HCT116 (cell line): ENCODE measurements around the gene BCAS4. TPM values are rescaled to one million over a fixed set of nuclear protein-coding genes. Genes with fewer than 3 reads are reported as not detected.

Experiments
- ATAC-seq: fragments of 200-7000 bp; cut with Tn5 transposase; 2 replicates; pipeline ENCODE4 v1.9.1; 2020; ENCODE audit warnings: mild to moderate bottlenecking, moderate library complexity
- BruUV-seq: library from RNA; stranded (reverse); fragments of 400-500 nt; replicated peaks from 2 replicates; lab custom pipeline; 2021; lab: Mats Ljungman, UMichigan
- CTCF ChIA-PET: fragments of 300-600 bp; sonication (Branson Sonifier 250); formaldehyde crosslinking; loops from one replicate; lab custom pipeline; 2021; ENCODE audit warnings: antibody characterized with exemption; lab: Charles Lee
- POLR2A ChIA-PET: fragments of 300-600, 350-600 bp; sonication (Branson Sonifier 250); formaldehyde crosslinking; loops from one replicate; lab custom pipeline; 2021; ENCODE audit warnings: antibody characterized with exemption; lab: Charles Lee
- RAD21 ChIA-PET, 2 experiments: fragments of 300-600 bp; sonication (Branson Sonifier 250); formaldehyde crosslinking; loops; one replicate each; lab custom pipeline; 2023; ENCODE audit warnings: low total read pairs in 2 of 2; ENCODE audit not compliant: uncharacterized antibody in 2 of 2, unreplicated experiment in 2 of 2, low non-redundant PET in 1 of 2; lab: Charles Lee
- DNase-seq: peaks from one replicate; pipeline ENCODE4 v3.0.0-alpha.2; 2010; ENCODE audit warnings: low read depth, low spot score
- H2AFZ ChIP-seq: fragments of 200-600 bp; shearing (Covaris generic), sonication (generic); 2 replicates; pipeline ENCODE4 v1.6.1; 2017; ENCODE audit warnings: low read depth, mixed run types, mixed read lengths, antibody characterized with exemption, low read length; ENCODE audit not compliant: poor library complexity, severe bottlenecking
- H3K27ac ChIP-seq: 2 replicates; pipeline ENCODE4 v1.5.1; 2012; ENCODE audit warnings: low read depth, low read length
- H3K27me3 ChIP-seq: fragments of 200-600 bp; sonication (generic); 2 replicates; pipeline ENCODE4 v1.6.1; 2016; ENCODE audit warnings: mixed run types, low read length, mixed read lengths; ENCODE audit not compliant: insufficient read depth
- H3K36me3 ChIP-seq, 2 experiments: fragments of 200-500 bp in 1 of 2; fragments of 200-600 bp in 1 of 2; sonication (Bioruptor generic) in 1 of 2; sonication (generic) in 1 of 2; 2 replicates each; pipeline versions ENCODE4 v1.5.1 to v1.6.1; 2014 to 2016; ENCODE audit warnings: low read length in 2 of 2, inconsistent platforms in 1 of 2, mixed read lengths in 1 of 2, mixed run types in 1 of 2; ENCODE audit not compliant: insufficient read depth in 2 of 2, control insufficient read depth in 1 of 2
- H3K4me1 ChIP-seq, 2 experiments: fragments of 200-600 bp in 1 of 2; sonication (generic) in 1 of 2; 2 replicates each; pipeline versions ENCODE4 v1.5.1 to v1.6.1; 2012 to 2017; ENCODE audit warnings: low read length in 2 of 2, inconsistent platforms in 1 of 2, mild to moderate bottlenecking in 1 of 2, mixed read lengths in 1 of 2, mixed run types in 1 of 2, moderate library complexity in 1 of 2; ENCODE audit not compliant: insufficient read depth in 2 of 2, control insufficient read depth in 1 of 2
- H3K4me2 ChIP-seq: fragments of 200-600 bp; sonication (generic); 2 replicates; pipeline ENCODE4 v1.6.1; 2017; ENCODE audit warnings: mixed run types, low read length, mixed read lengths
- H3K4me3 ChIP-seq, 2 experiments: fragments of 200-600 bp in 1 of 2; sonication (generic) in 1 of 2; replicated peaks in 1 of 2; 2 replicates each; pipeline ENCODE4 v1.5.1; 2011 to 2016; ENCODE audit warnings: low read length in 2 of 2, control low read depth in 1 of 2, low read depth in 1 of 2, mild to moderate bottlenecking in 1 of 2, mixed read lengths in 1 of 2, mixed run types in 1 of 2
- H3K79me2 ChIP-seq: fragments of 200-600 bp; sonication (generic); 2 replicates; pipeline ENCODE4 v1.6.1; 2017; ENCODE audit warnings: mild to moderate bottlenecking, mixed run types, low read length, moderate library complexity, mixed read lengths; ENCODE audit not compliant: insufficient read depth
- H3K9ac ChIP-seq: fragments of 200-600 bp; sonication (generic); 2 replicates; pipeline ENCODE4 v1.6.1; 2016; ENCODE audit warnings: low read length, mixed read lengths
- H3K9me2 ChIP-seq: fragments of 200-600 bp; sonication (generic), shearing (Covaris generic); 2 replicates; pipeline ENCODE4 v1.6.1; 2017; ENCODE audit warnings: mixed run types, mild to moderate bottlenecking, moderate library complexity; ENCODE audit not compliant: insufficient read depth
- H3K9me3 ChIP-seq, 2 experiments: fragments of 200-500 bp in 1 of 2; fragments of 200-600 bp in 1 of 2; sonication (Bioruptor generic) in 1 of 2; sonication (generic) in 1 of 2; 2 replicates each; pipeline ENCODE4 v1.6.1; 2014 to 2017; ENCODE audit warnings: low read length in 2 of 2, mixed read lengths in 2 of 2, inconsistent platforms in 1 of 2, low read depth in 1 of 2, mild to moderate bottlenecking in 1 of 2, mixed run types in 1 of 2, moderate library complexity in 1 of 2; ENCODE audit not compliant: control insufficient read depth in 1 of 2, insufficient read depth in 1 of 2
- H4K20me1 ChIP-seq: fragments of 200-600 bp; sonication (generic), shearing (Covaris generic); 2 replicates; pipeline ENCODE4 v1.6.1; 2017; ENCODE audit warnings: mixed run types, mild to moderate bottlenecking, moderate library complexity; ENCODE audit not compliant: insufficient read depth
- CBX3 ChIP-seq: IDR thresholded peaks from 2 replicates; pipeline ENCODE4 v1.6.1; 2012; ENCODE audit warnings: low read depth
- CEBPB ChIP-seq: IDR thresholded peaks from 2 replicates; pipeline ENCODE4 v1.6.1; 2012; ENCODE audit warnings: low read depth
- EGR1 ChIP-seq: IDR thresholded peaks from 2 replicates; pipeline ENCODE4 v1.6.1; 2012; ENCODE audit warnings: low read depth
- EZH2 ChIP-seq: fragments of 200-600 bp; sonication (generic); IDR thresholded peaks from 2 replicates; pipeline ENCODE4 v1.6.1; 2017; ENCODE audit warnings: antibody characterized with exemption, mixed run types
- EZH2phosphoT487 ChIP-seq: fragments of 200-600 bp; IDR thresholded peaks from 2 replicates; pipeline ENCODE4 v1.6.1; 2018; ENCODE audit warnings: antibody characterized with exemption, borderline replicate concordance
- FOSL1 ChIP-seq: IDR thresholded peaks from 2 replicates; pipeline ENCODE4 v1.6.1; 2012; ENCODE audit warnings: low read depth
- JUND ChIP-seq: IDR thresholded peaks from 2 replicates; pipeline ENCODE4 v1.6.1; 2012
- POLR2A ChIP-seq: IDR thresholded peaks from 2 replicates; pipeline ENCODE4 v1.7.0; 2011; ENCODE audit warnings: borderline replicate concordance; ENCODE audit not compliant: insufficient read depth, insufficient read length; ENCODE audit errors: extremely low read depth
- POLR2AphosphoS5 ChIP-seq: IDR thresholded peaks from 2 replicates; pipeline ENCODE4 v1.6.1; 2011; ENCODE audit warnings: mild to moderate bottlenecking, low read depth, low read length, moderate library complexity
- RAD21 ChIP-seq: IDR thresholded peaks from 2 replicates; pipeline ENCODE4 v1.6.1; 2012; ENCODE audit warnings: low read depth, mild to moderate bottlenecking
- SIN3A ChIP-seq: IDR thresholded peaks from 2 replicates; pipeline ENCODE4 v1.6.1; 2012; ENCODE audit warnings: low read depth
- SP1 ChIP-seq: IDR thresholded peaks from 2 replicates; pipeline ENCODE4 v1.6.1; 2012; ENCODE audit warnings: low read depth
- SRF ChIP-seq: IDR thresholded peaks from 2 replicates; pipeline ENCODE4 v1.6.1; 2012; ENCODE audit warnings: low read depth
- YY1 ChIP-seq: IDR thresholded peaks from 2 replicates; pipeline ENCODE4 v1.6.1; 2011; ENCODE audit warnings: low read length, low read depth, moderate library complexity, mild to moderate bottlenecking; ENCODE audit not compliant: insufficient replicate concordance; ENCODE audit errors: extremely low read depth
- ZFX ChIP-seq: fragments of 450-650 bp; IDR thresholded peaks from 2 replicates; pipeline ENCODE4 v1.6.1; 2017
- ZNF274 ChIP-seq: fragments of 200-500 bp; sonication (Bioruptor generic); IDR thresholded peaks from 2 replicates; pipeline ENCODE4 v1.6.1; 2014; ENCODE audit warnings: mild to moderate bottlenecking, low read depth, low read length, inconsistent platforms
- intact Hi-C: fragments of 100-400 bp; cut with micrococcal nuclease; formaldehyde crosslinking; loops from 2 replicates; pipeline ENCODE4 v1.10.0; 2022
- total RNA-seq: library from RNA; stranded (reverse); gene quantifications from one replicate; pipeline ENCODE4 v1.2.1, GENCODE V29; 2021; ENCODE audit not compliant: unreplicated experiment
- TF ChIP-seq, protein P1 (sequence below), 3 experiments: fragments of 200-600 bp in 1 of 3; sonication (generic) in 1 of 3; IDR thresholded peaks in 2 of 3; conservative IDR thresholded peaks in 1 of 3; 2 replicates each; pipeline ENCODE4 v1.5.1; 2012 to 2017; ENCODE audit warnings: low read depth in 2 of 3, low read length in 2 of 3, antibody characterized with exemption in 1 of 3, borderline replicate concordance in 1 of 3, control low read depth in 1 of 3, mild to moderate bottlenecking in 1 of 3, mixed read lengths in 1 of 3, mixed run types in 1 of 3, moderate library complexity in 1 of 3; ENCODE audit not compliant: insufficient read depth in 1 of 3
- TF ChIP-seq, protein P2 (sequence below): IDR thresholded peaks from 2 replicates; pipeline ENCODE4 v1.6.1; 2012
- TF ChIP-seq, protein P3 (sequence below): IDR thresholded peaks from 2 replicates; pipeline ENCODE4 v1.6.1; 2012; ENCODE audit warnings: low read depth
- TF ChIP-seq, protein P4 (sequence below): IDR thresholded peaks from 2 replicates; pipeline ENCODE4 v1.6.1; 2012

BCAS4 gene
- total RNA-seq, 1 experiment from 2014 or later, result 18.9 TPM

DNA sequence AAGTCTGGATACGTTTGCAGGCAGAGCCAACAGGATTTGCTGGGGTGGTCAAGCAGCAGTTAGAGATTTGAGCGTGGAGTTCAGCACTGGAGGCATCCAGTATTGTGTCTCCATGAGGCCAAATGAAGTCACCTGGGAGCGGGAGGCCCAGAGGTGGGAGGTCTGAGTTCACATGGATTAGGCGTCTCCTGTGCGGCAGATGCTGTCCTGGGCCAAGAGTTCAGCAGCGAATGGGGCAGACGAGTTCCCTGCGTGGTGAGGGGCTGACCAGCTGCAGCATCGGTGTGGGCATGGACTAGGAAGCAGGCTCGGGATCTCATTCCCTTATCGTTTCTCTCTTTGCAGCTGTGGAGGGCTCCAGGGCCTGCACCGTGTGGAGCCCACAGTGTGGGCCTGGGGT, 66.2 kb downstream of the BCAS4 start (continued):
- TF ChIP-seq, protein P1, sequence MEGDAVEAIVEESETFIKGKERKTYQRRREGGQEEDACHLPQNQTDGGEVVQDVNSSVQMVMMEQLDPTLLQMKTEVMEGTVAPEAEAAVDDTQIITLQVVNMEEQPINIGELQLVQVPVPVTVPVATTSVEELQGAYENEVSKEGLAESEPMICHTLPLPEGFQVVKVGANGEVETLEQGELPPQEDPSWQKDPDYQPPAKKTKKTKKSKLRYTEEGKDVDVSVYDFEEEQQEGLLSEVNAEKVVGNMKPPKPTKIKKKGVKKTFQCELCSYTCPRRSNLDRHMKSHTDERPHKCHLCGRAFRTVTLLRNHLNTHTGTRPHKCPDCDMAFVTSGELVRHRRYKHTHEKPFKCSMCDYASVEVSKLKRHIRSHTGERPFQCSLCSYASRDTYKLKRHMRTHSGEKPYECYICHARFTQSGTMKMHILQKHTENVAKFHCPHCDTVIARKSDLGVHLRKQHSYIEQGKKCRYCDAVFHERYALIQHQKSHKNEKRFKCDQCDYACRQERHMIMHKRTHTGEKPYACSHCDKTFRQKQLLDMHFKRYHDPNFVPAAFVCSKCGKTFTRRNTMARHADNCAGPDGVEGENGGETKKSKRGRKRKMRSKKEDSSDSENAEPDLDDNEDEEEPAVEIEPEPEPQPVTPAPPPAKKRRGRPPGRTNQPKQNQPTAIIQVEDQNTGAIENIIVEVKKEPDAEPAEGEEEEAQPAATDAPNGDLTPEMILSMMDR (IDR thresholded peaks at IDR 0.05 in 2 of 3, conservative IDR thresholded peaks at IDR 0.05 in 1 of 3; ENCODE audit: borderline replicate concordance in 1 of 3, insufficient read depth in 1 of 3, low read depth in 2 of 3, low read length in 2 of 3), result no peak
- TF ChIP-seq SIN3A (no peak), SP1 (no peak)
- TF ChIP-seq, all 23 proteins: peak for 0

DNA sequence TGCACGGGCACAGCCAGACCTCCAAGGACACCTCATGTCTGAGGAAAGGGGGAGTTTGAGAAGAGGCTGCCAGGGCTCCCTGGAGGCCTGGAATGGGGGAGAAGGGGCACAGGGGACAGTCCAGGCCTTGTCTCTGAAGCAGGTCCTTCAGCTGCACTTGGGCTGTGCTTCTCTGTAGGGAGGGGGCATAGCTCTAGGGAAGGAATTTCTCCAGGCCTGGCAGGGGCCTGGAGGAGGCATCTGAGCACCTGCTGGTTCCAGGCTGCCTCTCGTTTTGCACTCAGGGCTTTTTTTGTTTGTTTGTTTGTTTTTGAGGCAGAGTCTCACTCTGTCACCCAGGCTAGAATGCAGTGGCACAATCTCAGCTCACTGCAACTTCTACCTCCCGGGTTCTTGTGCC, 67.7 kb downstream of the BCAS4 start:
- no TSS peak for BruUV-seq
- no peaks in the 10 kb centered on the region for H3K36me3 ChIP-seq
- H4K20me1 ChIP-seq, result no peaks in the 10 kb centered on the region
- H3K9me2 ChIP-seq, result no peaks in the 10 kb centered on the region
- intact Hi-C loops, result no loop called here
- no peaks in the 10 kb centered on the region for H3K4me1 ChIP-seq
- no peak overlapping the region for H3K4me2 ChIP-seq
- ATAC-seq (no peak), DNase-seq (no peak)
- ChIA-PET POLR2A (no interaction called here), RAD21 (no interaction called here), CTCF (no interaction called here)
- H3K9me3 ChIP-seq, result no peaks in the 10 kb centered on the region
- no peaks in the 10 kb centered on the region for H3K79me2 ChIP-seq
- no peak overlapping the region for H3K27ac ChIP-seq
- no peak overlapping the region for H2AFZ ChIP-seq
- no peak for TF ChIP-seq EGR1
- TF ChIP-seq, protein P2, sequence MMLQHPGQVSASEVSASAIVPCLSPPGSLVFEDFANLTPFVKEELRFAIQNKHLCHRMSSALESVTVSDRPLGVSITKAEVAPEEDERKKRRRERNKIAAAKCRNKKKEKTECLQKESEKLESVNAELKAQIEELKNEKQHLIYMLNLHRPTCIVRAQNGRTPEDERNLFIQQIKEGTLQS, result no peak
- TF ChIP-seq SRF, result no peak
- TF ChIP-seq, protein P3, sequence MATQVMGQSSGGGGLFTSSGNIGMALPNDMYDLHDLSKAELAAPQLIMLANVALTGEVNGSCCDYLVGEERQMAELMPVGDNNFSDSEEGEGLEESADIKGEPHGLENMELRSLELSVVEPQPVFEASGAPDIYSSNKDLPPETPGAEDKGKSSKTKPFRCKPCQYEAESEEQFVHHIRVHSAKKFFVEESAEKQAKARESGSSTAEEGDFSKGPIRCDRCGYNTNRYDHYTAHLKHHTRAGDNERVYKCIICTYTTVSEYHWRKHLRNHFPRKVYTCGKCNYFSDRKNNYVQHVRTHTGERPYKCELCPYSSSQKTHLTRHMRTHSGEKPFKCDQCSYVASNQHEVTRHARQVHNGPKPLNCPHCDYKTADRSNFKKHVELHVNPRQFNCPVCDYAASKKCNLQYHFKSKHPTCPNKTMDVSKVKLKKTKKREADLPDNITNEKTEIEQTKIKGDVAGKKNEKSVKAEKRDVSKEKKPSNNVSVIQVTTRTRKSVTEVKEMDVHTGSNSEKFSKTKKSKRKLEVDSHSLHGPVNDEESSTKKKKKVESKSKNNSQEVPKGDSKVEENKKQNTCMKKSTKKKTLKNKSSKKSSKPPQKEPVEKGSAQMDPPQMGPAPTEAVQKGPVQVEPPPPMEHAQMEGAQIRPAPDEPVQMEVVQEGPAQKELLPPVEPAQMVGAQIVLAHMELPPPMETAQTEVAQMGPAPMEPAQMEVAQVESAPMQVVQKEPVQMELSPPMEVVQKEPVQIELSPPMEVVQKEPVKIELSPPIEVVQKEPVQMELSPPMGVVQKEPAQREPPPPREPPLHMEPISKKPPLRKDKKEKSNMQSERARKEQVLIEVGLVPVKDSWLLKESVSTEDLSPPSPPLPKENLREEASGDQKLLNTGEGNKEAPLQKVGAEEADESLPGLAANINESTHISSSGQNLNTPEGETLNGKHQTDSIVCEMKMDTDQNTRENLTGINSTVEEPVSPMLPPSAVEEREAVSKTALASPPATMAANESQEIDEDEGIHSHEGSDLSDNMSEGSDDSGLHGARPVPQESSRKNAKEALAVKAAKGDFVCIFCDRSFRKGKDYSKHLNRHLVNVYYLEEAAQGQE, result no peak
- TF ChIP-seq, protein P4, sequence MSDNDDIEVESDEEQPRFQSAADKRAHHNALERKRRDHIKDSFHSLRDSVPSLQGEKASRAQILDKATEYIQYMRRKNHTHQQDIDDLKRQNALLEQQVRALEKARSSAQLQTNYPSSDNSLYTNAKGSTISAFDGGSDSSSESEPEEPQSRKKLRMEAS, result no peak
- TF ChIP-seq FOSL1, result no peak
- TF ChIP-seq RAD21, result no peak
- no peak for TF ChIP-seq JUND
- no peak for TF ChIP-seq POLR2AphosphoS5
- TF ChIP-seq SIN3A, result no peak
- TF ChIP-seq ZNF274, result no peak
- no peak for TF ChIP-seq CEBPB
- no peak for TF ChIP-seq EZH2
- no peak for TF ChIP-seq POLR2A
- no peak for TF ChIP-seq YY1
- no peak for TF ChIP-seq CBX3
- TF ChIP-seq EZH2phosphoT487, result no peak
- TF ChIP-seq, protein P1 (IDR thresholded peaks at IDR 0.05 in 2 of 3, conservative IDR thresholded peaks at IDR 0.05 in 1 of 3; ENCODE audit: borderline replicate concordance in 1 of 3, insufficient read depth in 1 of 3, low read depth in 2 of 3, low read length in 2 of 3), result no peak
- no peak for TF ChIP-seq ZFX
- H3K4me3 ChIP-seq, result no peak overlapping the region
- H3K9ac ChIP-seq, result no peak overlapping the region
- no peaks in the 10 kb centered on the region for H3K27me3 ChIP-seq
